ENCODE results near the gene PPP1CC. TPM values are rescaled to one million over a fixed set of nuclear protein-coding genes. Genes with fewer than 3 reads are reported as not detected.

PPP1CC gene
- total RNA-seq, 1 experiment from 2014 or later: 321 TPM

- no peak for TF ChIP-seq ATF6 (CRISPR knock-in tag; IDR thresholded peaks at IDR 0.05)
- TF ChIP-seq USF1 (CRISPR knock-in tag; IDR thresholded peaks at IDR 0.05): peak; percentile 20; the same call in 1 of the 2 replicates
- TF ChIP-seq NFE2L1 (CRISPR knock-in tag; IDR thresholded peaks at IDR 0.05): 0 out of 2 replicates have a peak, but pooled peaks have one; percentile 17
- TF ChIP-seq SP1 (CRISPR knock-in tag; conservative IDR thresholded peaks at IDR 0.05): peak; percentile 19; the same call in 1 of the 2 replicates
- TF ChIP-seq FOXP1 (CRISPR knock-in tag; IDR thresholded peaks at IDR 0.05; ENCODE audit: borderline replicate concordance): peak; percentile 64
- peak; percentile 98 for TF ChIP-seq ZNF121 (CRISPR knock-in tag; IDR thresholded peaks at IDR 0.05)
Measured at GRCh38 chr12:110689281-110690126, 53.2 kb downstream of the PPP1CC start (continued).

- ATAC-seq: peak; percentile 76
- Mint-ChIP-seq H3K36me3 (peaks cover 8% of the 10 kb centered on the region; the same call in 1 of the 2 replicates), H3K9me3 (peaks cover 10% of the 10 kb centered on the region; the same call in 1 of the 2 replicates), H3K4me3 (peak within 1 kb of the TSS; percentile 85), H3K27ac (peak within 1 kb of the TSS; percentile 96), H3K27me3 (ENCODE audit: low read depth) (peaks cover 32% of the 10 kb centered on the region), H3K4me1 (peaks cover 20% of the 10 kb centered on the region)
- POLR2A ChIA-PET: no interaction called here
- no peak for TF ChIP-seq ZNF317 (CRISPR knock-in tag; IDR thresholded peaks at IDR 0.05; ENCODE audit: borderline replicate concordance, low read depth)
- no peak for TF ChIP-seq RELA (CRISPR knock-in tag; IDR thresholded peaks at IDR 0.05; ENCODE audit: borderline replicate concordance)
- TF ChIP-seq FOXK1 (CRISPR knock-in tag; IDR thresholded peaks at IDR 0.05): no peak
- no peak for TF ChIP-seq E2F4 (CRISPR knock-in tag; IDR thresholded peaks at IDR 0.05; ENCODE audit: borderline replicate concordance, low read depth)
- 0 out of 2 replicates have a peak, but pooled peaks have one; percentile 40 for TF ChIP-seq PRDM15 (CRISPR knock-in tag; IDR thresholded peaks at IDR 0.05)
- TF ChIP-seq RORB (CRISPR knock-in tag; IDR thresholded peaks at IDR 0.05): no peak
- no peak for TF ChIP-seq ZNF425 (CRISPR knock-in tag; conservative IDR thresholded peaks at IDR 0.05)
- TF ChIP-seq ARID4B (CRISPR knock-in tag; IDR thresholded peaks at IDR 0.05; ENCODE audit: borderline replicate concordance): no peak
- peak; percentile 48; the same call in 1 of the 2 replicates for TF ChIP-seq ZBTB21 (CRISPR knock-in tag; IDR thresholded peaks at IDR 0.05; ENCODE audit: borderline replicate concordance)
- CTCF ChIA-PET: interaction anchor here (0.9 kb wide), 1 partner anchor 11 kb away, joined by 3 read pairs; no protein-coding TSS in a partner anchor
- peak; percentile 67 for DNase-seq (ENCODE audit: low spot score)
Measured at GRCh38 chr12:110688446-110689280, 54.0 kb downstream of the PPP1CC start, which contains the start of gene HVCN1. Gene HVCN1, minus strand, starts transcription at chr12:110689115. Its CDS starts 5,870 bp downstream, at chr12:110683245.
